GM18498 (cell line): ENCODE measurements around the gene TMIGD2.
A peak's percentile ranks its signal among the peaks of the same experiment; 100 is the strongest.
"Not testable (repeated sequence)": the region's sequence is repeated elsewhere in the genome, so short reads cannot be mapped to it uniquely, and the experiment has no call there.

Experiments
- ATAC-seq: cut with Tn5 transposase; IDR thresholded peaks from one replicate; pipeline ENCODE4 v1.9.1; 2021; ENCODE audit warnings: mild to moderate bottlenecking, moderate library complexity; ENCODE audit not compliant: unreplicated experiment

Gene TMIGD2

GRCh38 chr19:4267901-4268815 is 34.0 kb downstream of the TMIGD2 start:
- ATAC-seq = no peak

- ATAC-seq = no peak
Measured at GRCh38 chr19:4267101-4267900, 34.9 kb downstream of the TMIGD2 start.

- no peak for ATAC-seq
Measured at GRCh38 chr19:4266253-4267000, 35.8 kb downstream of the TMIGD2 start.

DNA sequence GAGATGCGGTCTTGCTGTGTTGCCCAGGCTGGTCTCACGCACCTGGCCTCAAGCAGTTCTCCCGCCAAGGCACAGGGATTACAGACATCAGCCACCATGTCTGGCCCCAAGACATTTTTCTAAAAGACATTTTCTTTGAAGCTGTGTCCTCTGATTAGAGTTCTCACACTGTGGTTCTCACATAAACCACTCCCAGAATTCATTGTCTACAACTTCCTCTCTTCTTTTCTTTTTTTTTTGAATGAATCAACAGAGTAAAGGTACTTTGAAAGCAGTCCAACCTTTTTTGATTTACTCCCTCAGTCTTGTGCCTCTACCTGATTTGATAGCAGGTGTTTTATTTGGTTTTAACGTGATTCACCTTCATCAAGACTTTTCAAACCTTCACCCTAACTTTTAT is 37.4 kb downstream of the TMIGD2 start:
- no peak for ATAC-seq

DNA sequence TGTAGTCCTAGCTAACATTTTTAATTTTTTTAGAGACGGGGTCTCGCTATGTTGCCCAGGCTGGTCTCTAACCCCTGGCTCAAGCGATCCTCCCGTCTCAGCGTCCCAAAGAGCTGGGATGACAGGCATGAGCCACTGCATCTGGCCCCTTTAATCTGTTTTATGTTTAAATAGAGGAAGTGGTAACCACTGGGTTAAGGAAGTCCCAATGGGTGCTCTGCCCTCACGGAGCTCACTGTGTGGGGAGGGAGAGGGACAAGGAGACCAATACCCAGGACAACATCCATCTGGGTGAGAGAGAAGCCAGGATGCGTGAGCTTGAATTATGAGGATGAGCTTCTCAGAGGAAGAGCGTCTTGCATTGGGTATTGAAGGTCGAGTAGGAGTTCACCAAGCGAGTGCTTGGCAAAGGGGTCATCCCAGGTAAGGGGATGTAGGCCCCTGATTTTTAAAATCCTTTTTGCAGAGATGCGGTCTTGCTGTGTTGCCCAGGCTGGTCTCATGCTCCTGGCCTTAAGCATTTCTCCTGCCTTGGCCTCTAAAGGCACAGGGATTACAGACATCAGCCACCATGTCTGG is 41.5 kb downstream of the TMIGD2 start:
- ATAC-seq = no peak

DNA sequence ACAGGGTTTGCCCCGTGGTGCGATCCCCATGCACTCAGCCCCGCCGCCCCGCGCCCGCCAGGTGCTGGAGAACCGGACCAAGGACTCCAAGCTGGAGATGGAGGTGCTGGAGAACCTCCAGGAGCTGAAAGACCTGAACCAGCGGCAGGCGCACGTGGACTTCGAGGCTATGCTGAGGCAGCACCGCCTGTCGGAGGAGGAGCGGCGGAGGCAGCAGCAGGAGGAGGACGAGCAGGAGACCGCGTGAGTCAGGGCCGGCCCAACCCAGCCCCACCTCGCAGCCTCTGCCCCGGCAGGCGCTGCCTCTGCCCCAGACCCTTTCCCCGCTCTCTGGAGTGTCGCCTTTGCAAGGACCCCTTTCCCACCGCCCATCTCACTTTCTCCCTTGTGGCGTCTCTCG is 44.0 kb downstream of the TMIGD2 start:
- no peak for ATAC-seq

GRCh38 chr19:4257025-4257424 is 45.2 kb downstream of the TMIGD2 start:
- no peak for ATAC-seq

GRCh38 chr19:4256563-4256962 is 45.6 kb downstream of the TMIGD2 start:
- no peak for ATAC-seq

- ATAC-seq = peak; percentile 85
Measured at GRCh38 chr19:4246767-4247593, 55.2 kb downstream of the TMIGD2 start, which contains the start of gene YJU2. YJU2 (plus strand) TSS chr19:4247080; CDS start chr19:4247147, 67 bp downstream.

- ATAC-seq = not testable (repeated sequence)
Measured at GRCh38 chr19:4245938-4246337, 56.3 kb downstream of the TMIGD2 start.
